HG02623 (cell line): ENCODE data around the gene RPS25.
"Not testable (repeated sequence)": the region's sequence is repeated elsewhere in the genome, so short reads cannot be mapped to it uniquely, and the experiment has no call there.

Source experiments
- ATAC-seq: cut with Tn5 transposase; IDR thresholded peaks from one replicate; pipeline ENCODE4 v1.9.1; 2021; ENCODE audit warnings: moderate library complexity; ENCODE audit not compliant: unreplicated experiment

RPS25 gene

GRCh38 chr11:119016216-119017009 is 1.7 kb downstream of the RPS25 start:
- ATAC-seq: no peak

GRCh38 chr11:119015054-119015611 is 3.0 kb downstream of the RPS25 start:
- ATAC-seq: no peak

GRCh38 chr11:119014209-119014924 is 3.8 kb downstream of the RPS25 start:
- no peak for ATAC-seq

- ATAC-seq: no peak
These were observed 5.4 kb downstream of the RPS25 start for GRCh38 chr11:119012629-119013170.

GRCh38 chr11:119011476-119012053 is 6.6 kb downstream of the RPS25 start:
- ATAC-seq: no peak

GRCh38 chr11:119006656-119007055 is 11.5 kb downstream of the RPS25 start:
- no peak for ATAC-seq

GRCh38 chr11:119000906-119001305 is 17.2 kb downstream of the RPS25 start:
- no peak for ATAC-seq

- no peak for ATAC-seq
These were observed 19.3 kb downstream of the RPS25 start for GRCh38 chr11:118998822-118999221.

GRCh38 chr11:118998388-118998717 is 19.8 kb downstream of the RPS25 start:
- peak; percentile 14 for ATAC-seq

- ATAC-seq: peak; percentile 90
These were observed 20.3 kb downstream of the RPS25 start, which contains the start of gene CENATAC for GRCh38 chr11:118997627-118998387. CENATAC (plus strand) TSS chr11:118998138; CDS start chr11:118998198, 60 bp downstream.

GRCh38 chr11:118996926-118997626 is 21.1 kb downstream of the RPS25 start:
- no peak for ATAC-seq

- ATAC-seq: not testable (repeated sequence)
These were observed 26.6 kb downstream of the RPS25 start for GRCh38 chr11:118991486-118992038.

- no peak for ATAC-seq
These were observed 29.9 kb downstream of the RPS25 start for GRCh38 chr11:118988280-118988679.

GRCh38 chr11:118984825-118985224 is 33.3 kb downstream of the RPS25 start:
- no peak for ATAC-seq

- not testable (repeated sequence) for ATAC-seq
These were observed 33.8 kb downstream of the RPS25 start for GRCh38 chr11:118984337-118984736.

- no peak for ATAC-seq
These were observed 37.8 kb downstream of the RPS25 start for GRCh38 chr11:118980191-118980881.

- ATAC-seq: no peak
These were observed 38.7 kb downstream of the RPS25 start for GRCh38 chr11:118979434-118979833.

GRCh38 chr11:118975771-118976709 is 42.1 kb downstream of the RPS25 start:
- no peak for ATAC-seq
